ENCODE measurements around the gene CCDC112.

DNA sequence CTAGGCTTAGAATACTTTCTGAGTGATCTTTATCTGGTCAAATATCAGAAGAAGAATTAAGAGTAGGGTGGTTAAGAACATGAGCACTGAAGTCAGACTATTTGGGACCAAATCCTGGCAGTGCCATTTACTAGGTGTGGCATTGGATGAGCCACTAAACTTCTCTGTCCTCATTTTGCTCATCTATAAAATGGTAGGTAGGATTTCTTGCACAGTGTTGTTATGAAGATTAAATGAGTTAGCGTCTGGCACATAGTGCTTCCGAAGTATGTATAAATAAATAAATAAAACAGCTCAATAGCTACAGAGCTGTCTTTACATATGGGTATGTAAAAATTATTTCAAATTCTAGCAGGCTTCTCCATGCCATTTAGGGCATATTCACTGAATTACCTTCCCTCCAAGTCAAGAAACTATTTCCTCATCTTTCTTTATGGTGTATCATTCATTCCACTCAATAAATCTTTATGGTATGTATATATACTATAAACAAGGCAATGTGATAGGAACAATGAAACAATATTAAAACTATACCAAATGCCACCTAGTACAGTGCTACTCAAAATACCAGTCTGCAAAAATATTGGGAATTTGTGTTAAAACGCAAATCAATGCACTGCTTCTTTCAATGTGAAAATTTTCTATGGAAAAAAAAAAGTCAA is 24.0 kb downstream of the CCDC112 start:
- TF ChIP-seq GATA2 (IDR thresholded peaks at IDR 0.05; ENCODE audit: low read depth, low read length), result no peak
- no peak for TF ChIP-seq GATA3 (IDR thresholded peaks at IDR 0.05; ENCODE audit: low read depth, low read length)

Measured in SH-SY5Y (cell line).